Thoracic aorta (tissue), 2 donors: ENCODE data around the gene RUNX1. TPM values are rescaled to one million over a fixed set of nuclear protein-coding genes. Genes with fewer than 3 reads are reported as not detected.

Source experiments
- ATAC-seq: fragments of 150-250 bp; one replicate; pipeline ENCODE4 v1.8.0; 2017; ENCODE audit warnings: low read depth; ENCODE audit not compliant: insufficient number of reproducible peaks, low FRiP score
- DNase-seq: peaks from one replicate; pipeline ENCODE4 v3.0.0-alpha.2; 2020; ENCODE audit warnings: low spot score
- H3K27ac ChIP-seq, 2 donors: fragments of 200-600 bp; sonication (generic); 1 replicate in 1 of 2; 2 replicates in 1 of 2; pipeline ENCODE4 v1.5.1; 2016; ENCODE audit warnings: mild to moderate bottlenecking in 2 of 2, moderate library complexity in 2 of 2
- H3K27me3 ChIP-seq: fragments of 200-600 bp; sonication (generic); replicated peaks from 2 replicates; pipeline ENCODE4 v1.6.0; 2016; ENCODE audit warnings: mild to moderate bottlenecking; ENCODE audit not compliant: insufficient read depth
- H3K36me3 ChIP-seq: fragments of 200-600 bp; sonication (generic); one replicate; pipeline ENCODE4 v1.5.1; 2016
- H3K4me1 ChIP-seq, 2 donors: fragments of 200-600 bp; sonication (generic); 1 replicate in 1 of 2; 2 replicates in 1 of 2; pipeline versions ENCODE4 v1.5.1 to v1.6.0; 2016; ENCODE audit warnings: low read depth in 2 of 2, mild to moderate bottlenecking in 1 of 2; ENCODE audit not compliant: control insufficient read depth in 1 of 2
- H3K4me3 ChIP-seq: fragments of 200-600 bp; sonication (generic); 2 replicates; pipeline ENCODE4 v1.5.1; 2016; ENCODE audit warnings: mild to moderate bottlenecking
- H3K9me3 ChIP-seq: fragments of 200-600 bp; sonication (generic); 2 replicates; pipeline ENCODE4 v1.5.1; 2016
- total RNA-seq, 2 donors: library from RNA; depleted of rRNA; stranded (reverse); fragments of >200 nt; gene quantifications; one replicate each; pipeline versions ENCODE4 v1.1.0 to v1.2.3, GENCODE V29; 2016
- TF ChIP-seq, protein P1 (sequence below): fragments of 200-600 bp; sonication (generic); IDR thresholded peaks from one replicate; pipeline ENCODE4 v1.5.1; 2019; ENCODE audit warnings: antibody characterized with exemption

RUNX1 gene
- total RNA-seq, 2 donors from 2014 or later, result 47.4 to 64.7 TPM

DNA sequence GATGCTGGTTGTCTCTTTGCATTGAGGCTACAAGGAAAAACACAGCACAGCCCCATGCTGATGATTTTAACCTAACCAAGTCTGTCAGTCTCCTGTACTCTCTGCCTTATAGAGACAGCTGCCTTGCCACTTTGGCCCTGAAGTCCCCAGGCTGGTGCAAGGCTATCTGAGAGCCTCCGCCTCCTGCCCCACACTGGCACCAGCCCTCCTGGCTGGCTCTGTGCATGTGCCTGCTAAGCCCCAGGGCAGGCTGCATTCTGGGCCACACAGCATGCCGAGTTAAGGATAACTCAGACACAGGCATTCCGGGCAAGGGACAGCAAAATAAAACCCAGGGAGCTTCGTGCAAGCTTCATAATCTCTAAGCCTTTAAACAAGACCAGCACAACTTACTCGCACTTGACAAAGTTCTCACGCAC, 910 bp downstream of the RUNX1 start:
- Histone ChIP-seq H3K4me3 (peak overlapping the region; percentile 61), H3K4me1 (peaks cover 53 to 67% of the 10 kb centered on the region in 2 donors), H3K27ac (peak overlapping the region; percentile 65 to 75), H3K9me3 (no peaks in the 10 kb centered on the region), H3K27me3 (no peaks in the 10 kb centered on the region), H3K36me3 (no peaks in the 10 kb centered on the region)
- ATAC-seq, result no peak
- TF ChIP-seq, protein P1, sequence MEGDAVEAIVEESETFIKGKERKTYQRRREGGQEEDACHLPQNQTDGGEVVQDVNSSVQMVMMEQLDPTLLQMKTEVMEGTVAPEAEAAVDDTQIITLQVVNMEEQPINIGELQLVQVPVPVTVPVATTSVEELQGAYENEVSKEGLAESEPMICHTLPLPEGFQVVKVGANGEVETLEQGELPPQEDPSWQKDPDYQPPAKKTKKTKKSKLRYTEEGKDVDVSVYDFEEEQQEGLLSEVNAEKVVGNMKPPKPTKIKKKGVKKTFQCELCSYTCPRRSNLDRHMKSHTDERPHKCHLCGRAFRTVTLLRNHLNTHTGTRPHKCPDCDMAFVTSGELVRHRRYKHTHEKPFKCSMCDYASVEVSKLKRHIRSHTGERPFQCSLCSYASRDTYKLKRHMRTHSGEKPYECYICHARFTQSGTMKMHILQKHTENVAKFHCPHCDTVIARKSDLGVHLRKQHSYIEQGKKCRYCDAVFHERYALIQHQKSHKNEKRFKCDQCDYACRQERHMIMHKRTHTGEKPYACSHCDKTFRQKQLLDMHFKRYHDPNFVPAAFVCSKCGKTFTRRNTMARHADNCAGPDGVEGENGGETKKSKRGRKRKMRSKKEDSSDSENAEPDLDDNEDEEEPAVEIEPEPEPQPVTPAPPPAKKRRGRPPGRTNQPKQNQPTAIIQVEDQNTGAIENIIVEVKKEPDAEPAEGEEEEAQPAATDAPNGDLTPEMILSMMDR, result no peak
- no peak for DNase-seq

DNA sequence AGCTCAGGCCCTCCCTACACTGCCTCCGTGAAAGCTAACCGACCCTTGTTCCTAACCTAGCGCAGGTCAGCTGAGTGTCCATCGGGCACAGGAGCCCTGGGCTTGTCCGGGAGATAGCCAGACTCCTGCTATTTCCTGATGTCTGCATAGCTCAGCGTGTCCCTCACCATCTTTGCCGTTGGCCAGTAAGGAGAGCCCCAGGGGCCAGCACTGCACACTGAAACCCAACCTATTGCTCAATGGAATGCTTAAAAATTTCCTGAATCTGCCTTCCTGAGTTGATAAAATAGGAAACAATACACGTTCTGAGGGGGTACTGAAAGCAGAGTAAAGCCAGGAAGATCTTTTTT, 2.2 kb downstream of the RUNX1 start:
- Histone ChIP-seq H3K27me3 (no peaks in the 10 kb centered on the region), H3K27ac (peak overlapping the region in 1 of 2 donors; percentile 65), H3K36me3 (no peaks in the 10 kb centered on the region), H3K9me3 (no peaks in the 10 kb centered on the region), H3K4me1 (peaks cover 40 to 53% of the 10 kb centered on the region in 2 donors), H3K4me3 (peak overlapping the region; percentile 61)
- TF ChIP-seq, protein P1, result no peak
- DNase-seq (no peak), ATAC-seq (no peak)

DNA sequence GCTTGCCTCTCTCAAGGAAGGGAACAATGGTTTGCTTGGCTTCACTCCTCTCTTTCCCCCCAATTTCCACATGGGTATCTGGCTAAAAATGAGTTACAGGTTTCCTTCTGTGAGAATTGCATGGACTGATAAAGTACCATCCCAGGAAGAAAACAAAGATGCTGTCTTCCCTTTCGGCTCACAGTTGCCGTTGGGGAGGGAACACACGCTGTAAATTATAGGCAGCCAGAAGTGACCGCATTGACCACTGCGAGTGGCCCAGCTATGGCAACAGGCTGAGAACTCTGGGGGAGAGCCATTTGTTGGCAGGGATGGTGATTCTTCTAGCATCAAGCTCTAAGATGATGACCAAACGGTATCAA, 2.9 kb downstream of the RUNX1 start:
- Histone ChIP-seq H3K27ac (no peak overlapping the region), H3K4me1 (peaks cover 39 to 49% of the 10 kb centered on the region in 2 donors), H3K27me3 (no peaks in the 10 kb centered on the region), H3K4me3 (peak overlapping the region; percentile 61), H3K9me3 (no peaks in the 10 kb centered on the region), H3K36me3 (no peaks in the 10 kb centered on the region)
- DNase-seq (no peak), ATAC-seq (no peak)
- TF ChIP-seq, protein P1, result no peak

DNA sequence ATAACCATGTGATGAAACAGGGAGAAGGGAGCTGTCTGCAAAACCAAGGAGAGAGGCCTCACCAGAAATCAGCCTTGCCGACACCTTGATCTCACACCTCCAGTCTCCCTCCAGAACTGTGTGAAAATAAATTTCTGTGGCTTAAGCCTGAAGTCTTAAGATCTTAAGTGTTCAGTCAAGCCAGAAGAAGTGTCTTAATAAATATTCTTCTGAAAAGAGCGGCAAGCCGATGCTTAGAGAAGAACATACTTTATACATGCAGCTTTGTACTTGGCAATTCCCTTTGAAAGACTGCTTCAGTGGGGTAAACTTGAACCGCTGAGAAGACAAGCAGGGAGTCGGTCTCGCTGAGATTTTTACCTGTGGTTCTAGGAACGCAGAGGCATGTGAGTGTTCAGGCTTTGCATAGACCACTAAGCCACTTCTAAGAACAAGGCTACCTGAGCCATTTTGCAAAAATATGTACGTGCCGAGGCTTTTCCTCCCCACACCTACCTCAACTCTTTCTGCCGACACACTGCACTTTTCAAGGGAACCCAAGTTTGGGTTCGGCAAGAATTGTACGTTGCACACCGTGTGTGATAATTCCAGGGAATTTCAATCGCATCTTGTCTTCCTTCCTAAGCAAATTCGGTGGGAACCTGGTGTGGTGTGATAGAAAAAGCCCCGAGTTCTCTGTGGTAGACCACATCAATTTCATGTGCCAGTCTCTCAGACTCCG, 3.4 kb downstream of the RUNX1 start:
- Histone ChIP-seq H3K4me1 (peaks cover 33 to 44% of the 10 kb centered on the region in 2 donors), H3K27me3 (no peaks in the 10 kb centered on the region), H3K9me3 (no peaks in the 10 kb centered on the region), H3K4me3 (peak overlapping the region; percentile 61), H3K27ac (no peak overlapping the region), H3K36me3 (no peaks in the 10 kb centered on the region)
- no peak for ATAC-seq
- TF ChIP-seq, protein P1, result no peak
- DNase-seq, result no peak

DNA sequence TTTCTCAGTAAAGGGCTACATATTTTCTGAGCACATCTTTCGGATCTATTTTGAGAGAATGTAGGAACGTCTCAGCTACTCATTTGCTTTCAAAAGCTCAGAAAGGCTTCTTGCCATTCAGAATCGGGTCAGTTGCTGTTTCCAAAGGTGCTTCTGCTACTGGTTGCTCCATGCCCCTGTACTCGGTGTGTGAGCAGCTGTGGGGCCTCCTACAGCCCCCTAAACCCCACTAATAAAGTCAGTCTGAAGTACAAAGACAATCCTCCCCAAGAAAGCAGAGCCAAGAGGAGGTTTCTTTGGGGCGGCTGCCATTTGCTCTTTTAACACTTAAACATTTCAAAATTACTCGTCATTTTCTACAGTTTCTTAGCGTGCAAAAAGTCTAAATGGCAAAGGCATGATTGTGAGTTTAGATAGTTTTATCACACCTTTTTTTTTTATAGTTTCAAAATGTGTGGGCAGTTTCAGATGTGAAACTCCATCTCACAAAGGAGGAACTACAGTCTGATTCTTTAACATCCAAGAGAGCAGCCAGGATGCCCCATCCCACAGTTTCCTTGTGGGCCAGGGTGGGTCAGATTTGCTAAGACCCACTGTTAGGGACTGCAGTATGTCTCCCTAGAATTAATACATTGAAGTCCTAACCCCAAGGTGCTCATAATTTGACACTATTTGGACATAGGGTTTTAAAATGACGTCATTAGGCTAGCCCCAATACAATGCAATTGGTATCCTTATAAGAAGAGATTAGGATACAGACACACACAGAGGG, 4.1 kb downstream of the RUNX1 start:
- TF ChIP-seq, protein P1, result no peak
- H3K27ac ChIP-seq, result no peak overlapping the region

More for the DNA sequence above, 4.1 kb downstream of the RUNX1 start:
- DNase-seq, result no peak
- Histone ChIP-seq H3K9me3 (no peaks in the 10 kb centered on the region), H3K4me3 (no peak overlapping the region), H3K4me1 (peaks cover 28 to 37% of the 10 kb centered on the region in 2 donors), H3K36me3 (no peaks in the 10 kb centered on the region), H3K27me3 (no peaks in the 10 kb centered on the region)
- ATAC-seq, result no peak
